Esophagus squamous epithelium (tissue), 4 donors: Measurements from ENCODE around the gene CUL7.

Experiments used
- CTCF ChIP-seq, 6 experiments: fragments of 450-650 bp in 4 of 6; fragments of 200-600 bp in 2 of 6; sonication (generic) in 2 of 6; IDR thresholded peaks; one replicate each; pipeline ENCODE4 v1.5.1; 2016 to 2019; ENCODE audit warnings: antibody characterized with exemption in 6 of 6, mild to moderate bottlenecking in 4 of 6, moderate library complexity in 4 of 6
- POLR2A ChIP-seq, 4 donors: fragments of 450-650 bp; IDR thresholded peaks; one replicate each; pipeline ENCODE4 v1.6.1; 2017; ENCODE audit warnings: antibody characterized with exemption in 4 of 4, mild to moderate bottlenecking in 4 of 4, moderate library complexity in 3 of 4

GRCh38 chr6:43006251-43006650, 47.4 kb downstream of the CUL7 start:
- TF ChIP-seq CTCF (IDR thresholded peaks at IDR 0.05) = no peak
- TF ChIP-seq POLR2A (IDR thresholded peaks at IDR 0.05) = no peak
